Memory B cell (primary cell): ENCODE measurements around the gene CDC42BPB.
A peak's percentile ranks its signal among the peaks of the same experiment; 100 is the strongest.
"Not testable (repeated sequence)": the region's sequence is repeated elsewhere in the genome, so short reads cannot be mapped to it uniquely, and the experiment has no call there.

Experiments
- ATAC-seq: fragments of 150-1000 bp; cut with Tn5 transposase; 2 replicates; pipeline ENCODE4 v1.10.0; 2021; ENCODE audit warnings: low read depth, mild to moderate bottlenecking, moderate library complexity
- DNase-seq, 2 donors: peaks; one replicate each; pipeline ENCODE4 v3.0.0; 2022; ENCODE audit warnings: low spot score in 2 of 2
- H3K27ac Mint-ChIP-seq: one replicate; pipeline ENCODE4 v1.8.0; 2022; ENCODE audit warnings: mild to moderate bottlenecking, moderate library complexity, mixed read lengths
- H3K27me3 Mint-ChIP-seq: one replicate; pipeline ENCODE4 v1.8.0; 2022; ENCODE audit warnings: mixed read lengths
- H3K36me3 Mint-ChIP-seq: one replicate; pipeline ENCODE4 v1.8.0; 2022; ENCODE audit warnings: mild to moderate bottlenecking, mixed read lengths
- H3K4me1 Mint-ChIP-seq: one replicate; pipeline ENCODE4 v1.8.0; 2022; ENCODE audit warnings: mixed read lengths
- H3K4me3 Mint-ChIP-seq: one replicate; pipeline ENCODE4 v1.8.0; 2022; ENCODE audit warnings: mild to moderate bottlenecking, moderate library complexity, mixed read lengths
- H3K9me3 Mint-ChIP-seq: one replicate; pipeline ENCODE4 v1.8.0; 2022; ENCODE audit warnings: mixed read lengths

Gene CDC42BPB

GRCh38 chr14:103058164-103059055 lies 1.1 kb upstream of the CDC42BPB start:
- no peaks in the 10 kb centered on the region for H3K9me3 Mint-ChIP-seq
- H3K27ac Mint-ChIP-seq = peak overlapping the region; percentile 35
- peaks cover 4% of the 10 kb centered on the region for H3K36me3 Mint-ChIP-seq
- H3K27me3 Mint-ChIP-seq = no peaks in the 10 kb centered on the region
- H3K4me1 Mint-ChIP-seq = peaks cover 20% of the 10 kb centered on the region
- H3K4me3 Mint-ChIP-seq = peak overlapping the region; percentile 55
- DNase-seq = no peak
- no peak for ATAC-seq

DNA sequence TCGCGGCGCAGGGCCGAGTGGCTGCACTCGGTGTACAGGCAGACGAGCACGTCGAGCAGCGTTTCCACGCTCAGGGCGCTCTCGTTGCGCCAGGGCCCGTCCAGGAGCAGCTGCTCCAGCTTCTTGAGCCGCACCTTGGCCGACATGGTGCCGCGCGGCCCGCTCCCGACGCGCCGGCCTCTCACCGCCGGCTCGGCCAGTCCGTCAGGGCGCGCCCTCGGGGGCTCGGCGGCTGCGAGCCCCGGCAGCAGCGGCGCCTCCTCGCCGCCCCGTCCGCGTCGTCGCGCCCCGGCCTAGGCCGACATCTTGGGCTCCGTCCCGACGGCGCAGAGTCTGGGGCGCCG lies 349 bp downstream of the CDC42BPB start:
- Mint-ChIP-seq H3K9me3 (no peaks in the 10 kb centered on the region), H3K4me3 (peak overlapping the region; percentile 24), H3K36me3 (peaks cover 4% of the 10 kb centered on the region), H3K27me3 (no peaks in the 10 kb centered on the region), H3K4me1 (peaks cover 26% of the 10 kb centered on the region), H3K27ac (peak overlapping the region; percentile 78)
- no peak for DNase-seq
- ATAC-seq = peak; percentile 16

GRCh38 chr14:103056322-103057027 lies 874 bp downstream of the CDC42BPB start:
- H3K27me3 Mint-ChIP-seq = no peaks in the 10 kb centered on the region
- ATAC-seq (no peak), DNase-seq (peak in 1 of 2 donors; percentile 42)
- peaks cover 4% of the 10 kb centered on the region for H3K36me3 Mint-ChIP-seq
- H3K4me3 Mint-ChIP-seq = peak overlapping the region; percentile 94
- H3K4me1 Mint-ChIP-seq = peaks cover 24% of the 10 kb centered on the region
- no peaks in the 10 kb centered on the region for H3K9me3 Mint-ChIP-seq
- peak overlapping the region; percentile 78 for H3K27ac Mint-ChIP-seq

DNA sequence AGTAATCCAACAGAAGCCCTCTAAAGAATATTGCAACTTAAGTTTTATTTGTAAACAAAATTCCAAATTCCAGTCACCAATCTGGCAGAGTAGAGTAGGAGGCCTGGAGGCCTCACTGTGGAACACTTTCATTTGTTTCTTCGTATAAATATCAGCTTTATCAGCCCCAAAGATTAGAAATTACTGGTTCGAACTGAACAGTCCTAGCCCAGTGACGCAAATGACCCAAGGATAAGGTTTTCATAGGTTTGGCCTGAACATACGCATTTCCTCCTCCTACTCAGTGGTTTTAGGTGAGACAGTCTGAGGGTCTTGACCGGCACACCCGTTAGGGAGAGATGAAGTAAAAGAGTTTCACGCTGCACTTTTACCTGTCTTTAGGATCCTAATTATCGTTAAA lies 1.7 kb downstream of the CDC42BPB start:
- peaks cover 24% of the 10 kb centered on the region for H3K4me1 Mint-ChIP-seq
- peaks cover 4% of the 10 kb centered on the region for H3K36me3 Mint-ChIP-seq
- H3K4me3 Mint-ChIP-seq = peak overlapping the region; percentile 94
- H3K9me3 Mint-ChIP-seq = no peaks in the 10 kb centered on the region
- H3K27ac Mint-ChIP-seq = peak overlapping the region; percentile 78
- H3K27me3 Mint-ChIP-seq = no peaks in the 10 kb centered on the region
- no peak for DNase-seq
- no peak for ATAC-seq

- DNase-seq (no peak), ATAC-seq (no peak)
- Mint-ChIP-seq H3K9me3 (no peaks in the 10 kb centered on the region), H3K4me1 (peaks cover 21% of the 10 kb centered on the region), H3K36me3 (peaks cover 9% of the 10 kb centered on the region), H3K27ac (no peak overlapping the region), H3K4me3 (no peak overlapping the region), H3K27me3 (no peaks in the 10 kb centered on the region)
Observed at GRCh38 chr14:103052407-103052806, 4.9 kb downstream of the CDC42BPB start.

GRCh38 chr14:103050935-103051334 lies 6.4 kb downstream of the CDC42BPB start:
- Mint-ChIP-seq H3K4me1 (peaks cover 21% of the 10 kb centered on the region), H3K4me3 (no peak overlapping the region), H3K36me3 (peaks cover 9% of the 10 kb centered on the region), H3K27me3 (no peaks in the 10 kb centered on the region), H3K9me3 (no peaks in the 10 kb centered on the region), H3K27ac (no peak overlapping the region)
- ATAC-seq (no peak), DNase-seq (no peak)

- not testable (repeated sequence) for H3K36me3 Mint-ChIP-seq, DNase-seq, H3K4me3 Mint-ChIP-seq, ATAC-seq, H3K9me3 Mint-ChIP-seq, H3K27ac Mint-ChIP-seq, H3K27me3 Mint-ChIP-seq
- peaks cover 20% of the 10 kb centered on the region for H3K4me1 Mint-ChIP-seq
Observed at GRCh38 chr14:103047453-103047852, 9.9 kb downstream of the CDC42BPB start.

- peaks cover 13% of the 10 kb centered on the region for H3K36me3 Mint-ChIP-seq
- peaks cover 18% of the 10 kb centered on the region for H3K4me1 Mint-ChIP-seq
- no peaks in the 10 kb centered on the region for H3K27me3 Mint-ChIP-seq
- H3K4me3 Mint-ChIP-seq = peak overlapping the region; percentile 64
- no peak for DNase-seq
- peak overlapping the region; percentile 9 for H3K27ac Mint-ChIP-seq
- no peaks in the 10 kb centered on the region for H3K9me3 Mint-ChIP-seq
- peak; percentile 92 for ATAC-seq
Observed at GRCh38 chr14:103045371-103045869, 11.9 kb downstream of the CDC42BPB start.

DNA sequence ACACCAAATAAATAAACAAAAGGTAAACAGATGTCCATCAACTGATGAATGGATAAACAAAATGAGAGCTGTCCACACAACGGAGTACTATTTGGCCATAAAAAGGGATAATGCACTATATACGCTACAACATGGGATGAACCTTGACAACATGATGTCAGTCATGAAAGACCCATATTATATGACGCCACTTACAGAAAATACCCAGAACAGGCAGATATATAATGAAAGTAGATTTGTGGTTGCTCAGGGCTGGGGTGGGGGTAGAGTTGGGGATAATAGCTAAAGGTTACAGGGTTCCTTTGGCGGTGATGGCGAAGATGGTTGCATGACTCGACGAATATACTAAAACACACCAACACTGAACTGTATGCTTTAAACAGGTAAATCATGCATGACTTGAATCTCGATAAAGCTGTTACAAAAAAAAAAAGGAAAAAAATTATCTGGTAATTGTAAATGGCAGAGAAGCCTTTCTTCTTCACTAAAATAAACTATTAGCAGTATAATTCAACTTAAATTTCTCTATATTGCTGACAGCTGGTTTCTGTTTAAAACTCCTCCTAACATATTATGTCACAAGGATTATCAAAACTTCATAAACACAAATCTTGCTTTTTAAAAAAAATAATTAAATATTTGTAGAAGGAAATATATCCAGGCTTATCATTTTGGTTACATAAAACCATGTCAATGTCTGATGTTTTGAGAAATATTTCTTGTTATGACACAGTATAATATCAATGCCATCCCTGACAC lies 13.9 kb downstream of the CDC42BPB start:
- no peak overlapping the region for H3K4me3 Mint-ChIP-seq

GRCh38 chr14:103041464-103041863 lies 15.9 kb downstream of the CDC42BPB start:
- Mint-ChIP-seq H3K9me3 (no peaks in the 10 kb centered on the region), H3K4me1 (peaks cover 24% of the 10 kb centered on the region), H3K27me3 (no peaks in the 10 kb centered on the region), H3K27ac (no peak overlapping the region), H3K36me3 (peaks cover 12% of the 10 kb centered on the region), H3K4me3 (no peak overlapping the region)
- DNase-seq (no peak), ATAC-seq (no peak)

More for the DNA sequence above, 13.9 kb downstream of the CDC42BPB start:
- peaks cover 24% of the 10 kb centered on the region for H3K4me1 Mint-ChIP-seq
- H3K27ac Mint-ChIP-seq = no peak overlapping the region
- H3K9me3 Mint-ChIP-seq = no peaks in the 10 kb centered on the region
- H3K27me3 Mint-ChIP-seq = no peaks in the 10 kb centered on the region
- DNase-seq (no peak), ATAC-seq (no peak)
- H3K36me3 Mint-ChIP-seq = peaks cover 14% of the 10 kb centered on the region

DNA sequence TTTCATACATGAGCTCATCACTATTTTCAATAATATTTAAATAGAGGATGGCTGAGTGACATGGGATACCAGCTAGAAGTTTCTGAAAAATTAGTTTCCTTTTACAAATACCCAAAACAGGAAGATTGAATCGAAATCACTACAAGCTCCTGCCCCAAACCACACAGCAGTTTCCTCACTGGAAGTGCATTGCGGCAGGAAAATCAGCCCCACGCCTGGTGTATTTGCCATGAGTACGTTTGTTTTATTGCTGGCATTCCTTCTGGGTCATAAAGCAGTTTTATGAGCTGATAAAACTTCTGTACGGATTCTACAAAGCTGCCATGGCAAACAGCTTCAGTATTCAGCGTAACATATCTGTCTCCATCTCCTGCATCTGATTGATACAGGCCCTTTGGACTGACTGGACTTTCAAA lies 23.7 kb downstream of the CDC42BPB start:
- Mint-ChIP-seq H3K4me1 (peaks cover 4% of the 10 kb centered on the region), H3K4me3 (no peak overlapping the region), H3K27me3 (no peaks in the 10 kb centered on the region), H3K9me3 (no peaks in the 10 kb centered on the region), H3K36me3 (no peaks in the 10 kb centered on the region), H3K27ac (no peak overlapping the region)
- no peak for DNase-seq
- no peak for ATAC-seq

GRCh38 chr14:103031956-103032355 lies 25.4 kb downstream of the CDC42BPB start:
- DNase-seq = no peak
- Mint-ChIP-seq H3K9me3 (no peaks in the 10 kb centered on the region), H3K27ac (no peak overlapping the region), H3K27me3 (no peaks in the 10 kb centered on the region), H3K4me3 (no peak overlapping the region), H3K36me3 (peaks cover 3% of the 10 kb centered on the region), H3K4me1 (peaks cover 9% of the 10 kb centered on the region)
- ATAC-seq = no peak

DNA sequence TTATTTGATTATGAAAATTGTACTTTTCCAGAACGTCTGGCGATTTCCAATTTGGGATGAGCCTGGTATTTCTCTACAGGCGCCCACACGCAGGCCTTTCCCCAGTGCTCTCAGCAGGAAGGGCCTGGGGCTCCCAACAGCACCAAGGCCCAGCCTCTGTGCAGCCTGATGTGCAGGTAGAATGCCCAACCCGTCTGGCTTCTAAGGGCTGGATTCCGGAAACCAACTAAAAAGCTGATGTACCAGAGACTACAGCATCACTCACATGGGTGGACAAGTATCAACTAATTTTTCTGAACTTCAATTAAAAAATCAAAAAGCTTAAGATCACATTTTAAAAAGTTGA lies 25.8 kb downstream of the CDC42BPB start:
- Mint-ChIP-seq H3K4me3 (no peak overlapping the region), H3K27ac (no peak overlapping the region), H3K4me1 (peaks cover 9% of the 10 kb centered on the region), H3K36me3 (peaks cover 3% of the 10 kb centered on the region), H3K27me3 (no peaks in the 10 kb centered on the region), H3K9me3 (peaks cover 1% of the 10 kb centered on the region)
- ATAC-seq (no peak), DNase-seq (no peak)
